ENCODE results near the gene ACSS3. TPM values are rescaled to one million over a fixed set of nuclear protein-coding genes. Genes with fewer than 3 reads are reported as not detected.
"Not testable (repeated sequence)": the region's sequence is repeated elsewhere in the genome, so short reads cannot be mapped to it uniquely, and the experiment has no call there.

Gene ACSS3
- total and polyA plus RNA-seq, 4 experiments from 2014 or later: not detected

DNA sequence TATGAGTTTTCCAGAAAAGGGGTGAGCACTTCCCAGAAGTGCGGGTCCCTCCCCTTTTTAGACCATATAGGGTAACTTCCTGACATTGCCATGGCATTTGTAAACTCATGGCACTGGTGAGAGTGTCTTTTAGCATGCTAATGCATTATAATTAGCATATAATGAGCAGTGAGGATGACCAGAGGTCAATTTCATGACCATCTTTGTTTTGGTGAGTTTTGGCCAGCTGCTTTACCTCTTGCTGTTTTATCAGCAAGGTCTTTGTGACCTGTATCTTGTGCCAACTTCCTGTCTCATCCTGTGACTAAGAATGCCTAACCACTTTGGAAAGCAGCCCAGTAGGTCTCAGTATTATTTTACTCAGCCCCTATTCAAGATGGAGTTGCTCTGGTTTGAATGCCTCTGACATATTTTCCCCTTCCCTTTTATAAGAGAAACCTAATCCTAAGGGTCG is 131.9 kb downstream of the ACSS3 start:
- H3K4me3 Mint-ChIP-seq; H3K4me3 ChIP-seq (ENCODE audit: low read length in 2 of 2); CTCF ChIA-PET (ENCODE audit: partially characterized antibody); H3K9me3 ChIP-seq (ENCODE audit: control insufficient read depth in 1 of 2, low read length in 2 of 2); H3K36me3 ChIP-seq (ENCODE audit: insufficient read depth, low read length); H3K27me3 Mint-ChIP-seq; H3K27ac ChIP-seq (ENCODE audit: low read depth, low read length); DNase-seq; H3K27me3 ChIP-seq (ENCODE audit: insufficient read depth, low read length); H3K27ac Mint-ChIP-seq; H3K4me1 Mint-ChIP-seq; intact Hi-C loops (cut with micrococcal nuclease); H3K4me1 ChIP-seq (ENCODE audit: insufficient read depth, low read length); POLR2A ChIA-PET (ENCODE audit: partially characterized antibody); H3K36me3 Mint-ChIP-seq: not testable (repeated sequence)
- H3K9me3 Mint-ChIP-seq: peaks cover 2 to 12% (median 3%) of the 10 kb centered on the region in 8 donors

DNA sequence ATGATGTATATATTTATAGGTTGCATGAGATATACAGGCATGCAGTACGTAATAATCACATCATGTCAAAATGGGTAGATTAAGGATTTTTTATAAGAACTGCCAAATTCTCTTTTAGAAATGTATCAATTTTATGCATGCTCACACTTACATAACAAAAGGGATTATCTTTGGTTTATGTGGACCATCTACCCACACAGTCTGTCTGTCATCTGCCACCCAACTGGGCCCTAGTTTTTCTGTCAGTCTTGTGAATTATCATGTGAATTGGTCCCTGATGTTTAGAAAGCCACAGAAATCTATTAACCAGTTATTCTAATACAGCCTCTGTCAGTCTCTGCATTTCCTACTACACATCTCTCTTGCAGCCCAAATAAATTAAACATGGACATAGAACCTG is 133.4 kb downstream of the ACSS3 start:
- intact Hi-C loops (cut with micrococcal nuclease): no loop called here
- H3K4me3 ChIP-seq (ENCODE audit: low read length in 2 of 2): no peak overlapping the region
- H3K9me3 ChIP-seq (ENCODE audit: control insufficient read depth in 1 of 2, low read length in 2 of 2): no peaks in the 10 kb centered on the region
- H3K4me3 Mint-ChIP-seq: no peak overlapping the region
- H3K27me3 Mint-ChIP-seq: no peaks in the 10 kb centered on the region
- DNase-seq: no peak
- H3K36me3 ChIP-seq (ENCODE audit: insufficient read depth, low read length): no peaks in the 10 kb centered on the region
- H3K36me3 Mint-ChIP-seq: no peaks in the 10 kb centered on the region
- ChIA-PET CTCF (ENCODE audit: partially characterized antibody) (no interaction called here), POLR2A (ENCODE audit: partially characterized antibody) (no interaction called here)
- H3K27ac ChIP-seq (ENCODE audit: low read depth, low read length): no peak overlapping the region
- H3K4me1 ChIP-seq (ENCODE audit: insufficient read depth, low read length): no peaks in the 10 kb centered on the region
- no peaks in the 10 kb centered on the region for H3K4me1 Mint-ChIP-seq
- H3K27me3 ChIP-seq (ENCODE audit: insufficient read depth, low read length): no peaks in the 10 kb centered on the region
- peaks cover 0 to 13% (median 5%) of the 10 kb centered on the region in 8 donors for H3K9me3 Mint-ChIP-seq
- H3K27ac Mint-ChIP-seq: no peak overlapping the region

DNA sequence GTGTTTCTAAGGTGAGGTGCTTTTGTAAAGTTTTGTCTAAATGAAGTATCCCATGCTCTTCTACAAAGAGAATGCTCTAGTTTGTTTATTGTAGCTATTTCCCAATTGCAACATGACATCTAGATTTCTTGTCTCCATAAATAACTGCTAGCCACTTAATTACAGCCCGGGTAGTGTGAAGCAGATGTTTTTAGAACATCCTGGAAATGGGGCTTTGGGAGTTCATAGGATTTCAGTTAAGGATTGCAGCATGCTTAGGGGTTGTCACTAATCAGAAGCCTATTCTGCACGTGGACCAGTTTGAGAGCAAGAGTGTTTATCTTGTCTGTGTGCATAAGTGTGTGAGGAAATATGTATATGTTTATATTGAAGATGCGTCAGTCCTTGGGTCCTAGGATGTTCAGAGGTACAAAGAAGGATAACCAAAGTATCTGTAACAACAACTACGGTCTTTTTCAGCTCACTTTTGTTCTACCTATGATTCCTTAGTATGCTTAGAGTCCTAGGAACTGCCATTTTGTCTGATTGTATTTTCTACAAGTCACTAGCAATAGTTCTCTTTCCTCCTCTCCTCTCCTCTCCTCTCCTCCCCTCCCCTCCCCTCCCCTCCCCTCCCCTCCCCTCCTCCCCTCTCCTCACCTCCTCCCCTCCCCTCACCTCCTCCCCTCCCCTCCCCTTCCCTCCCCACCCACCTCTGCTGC is 135.3 kb downstream of the ACSS3 start:
- no peak for DNase-seq
- intact Hi-C loops (cut with micrococcal nuclease): no loop called here
- Mint-ChIP-seq H3K27me3 (no peaks in the 10 kb centered on the region), H3K9me3 (peaks cover 0 to 13% (median 4%) of the 10 kb centered on the region in 8 donors), H3K27ac (no peak overlapping the region), H3K4me1 (no peaks in the 10 kb centered on the region), H3K36me3 (no peaks in the 10 kb centered on the region), H3K4me3 (no peak overlapping the region)
- no peak overlapping the region for H3K4me3 ChIP-seq (ENCODE audit: low read length in 2 of 2)
- H3K36me3 ChIP-seq (ENCODE audit: insufficient read depth, low read length): no peaks in the 10 kb centered on the region
- ChIA-PET CTCF (ENCODE audit: partially characterized antibody) (no interaction called here), POLR2A (ENCODE audit: partially characterized antibody) (no interaction called here)
- H3K4me1 ChIP-seq (ENCODE audit: insufficient read depth, low read length): no peaks in the 10 kb centered on the region
- no peak overlapping the region for H3K27ac ChIP-seq (ENCODE audit: low read depth, low read length)
- H3K9me3 ChIP-seq (ENCODE audit: control insufficient read depth in 1 of 2, low read length in 2 of 2): no peaks in the 10 kb centered on the region
- no peaks in the 10 kb centered on the region for H3K27me3 ChIP-seq (ENCODE audit: insufficient read depth, low read length)

DNA sequence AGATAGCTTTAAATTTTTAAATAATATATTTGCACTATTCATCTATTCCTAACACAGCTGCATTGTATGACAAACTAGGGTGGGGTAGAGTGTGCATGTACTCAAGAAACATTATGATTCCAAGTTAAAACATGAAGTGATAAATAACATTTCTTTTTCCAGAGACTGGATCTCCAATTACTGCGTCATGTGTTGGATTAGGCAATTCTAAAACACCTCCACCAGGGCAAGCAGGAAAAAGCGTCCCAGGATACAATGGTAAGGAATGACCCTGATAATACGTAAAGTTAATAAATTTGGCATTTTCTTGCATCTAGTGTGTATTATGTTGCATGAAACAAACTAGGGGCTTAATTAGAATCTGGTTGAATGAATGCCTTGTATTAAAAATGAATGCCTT is 138.9 kb downstream of the ACSS3 start:
- H3K4me3 Mint-ChIP-seq: no peak overlapping the region
- H3K27ac Mint-ChIP-seq: no peak overlapping the region
- ChIA-PET POLR2A (ENCODE audit: partially characterized antibody) (no interaction called here), CTCF (ENCODE audit: partially characterized antibody) (no interaction called here)
- Histone ChIP-seq H3K4me1 (ENCODE audit: insufficient read depth, low read length) (no peaks in the 10 kb centered on the region), H3K4me3 (ENCODE audit: low read length in 2 of 2) (no peak overlapping the region), H3K27ac (ENCODE audit: low read depth, low read length) (no peak overlapping the region), H3K27me3 (ENCODE audit: insufficient read depth, low read length) (no peaks in the 10 kb centered on the region), H3K9me3 (ENCODE audit: control insufficient read depth in 1 of 2, low read length in 2 of 2) (no peaks in the 10 kb centered on the region), H3K36me3 (ENCODE audit: insufficient read depth, low read length) (no peaks in the 10 kb centered on the region)
- DNase-seq: no peak
- no peaks in the 10 kb centered on the region for H3K27me3 Mint-ChIP-seq
- H3K4me1 Mint-ChIP-seq: no peaks in the 10 kb centered on the region
- peaks cover 0 to 10% (median 4%) of the 10 kb centered on the region in 8 donors for H3K9me3 Mint-ChIP-seq
- H3K36me3 Mint-ChIP-seq: no peaks in the 10 kb centered on the region
- intact Hi-C loops (cut with micrococcal nuclease): no loop called here

DNA sequence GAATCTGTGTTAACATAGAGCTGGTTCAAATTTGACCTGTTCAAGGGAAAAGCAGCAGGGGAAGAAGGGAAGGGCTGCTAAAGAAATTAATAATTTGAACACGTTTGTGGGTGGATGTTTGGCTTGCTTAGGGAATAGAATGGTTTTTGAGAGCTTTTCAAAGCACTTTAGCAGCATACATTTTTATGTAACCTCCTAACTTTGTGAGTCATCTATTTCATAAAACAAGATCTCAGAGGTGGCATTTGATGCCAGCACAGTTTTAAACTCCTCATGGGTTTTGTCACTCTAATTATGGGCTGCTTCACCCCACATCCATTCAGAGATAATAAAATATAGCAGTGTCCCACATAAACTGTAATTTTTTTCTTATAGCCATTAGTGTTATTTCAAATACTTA is 143.8 kb downstream of the ACSS3 start:
- Histone ChIP-seq H3K27ac (ENCODE audit: low read depth, low read length) (no peak overlapping the region), H3K4me3 (ENCODE audit: low read length in 2 of 2) (no peak overlapping the region), H3K27me3 (ENCODE audit: insufficient read depth, low read length) (no peaks in the 10 kb centered on the region), H3K36me3 (ENCODE audit: insufficient read depth, low read length) (no peaks in the 10 kb centered on the region), H3K4me1 (ENCODE audit: insufficient read depth, low read length) (no peaks in the 10 kb centered on the region), H3K9me3 (ENCODE audit: control insufficient read depth in 1 of 2, low read length in 2 of 2) (no peaks in the 10 kb centered on the region)
- Mint-ChIP-seq H3K9me3 (peaks cover 0 to 11% (median 5%) of the 10 kb centered on the region in 8 donors), H3K27ac (no peak overlapping the region), H3K4me3 (no peak overlapping the region), H3K27me3 (no peaks in the 10 kb centered on the region), H3K4me1 (no peaks in the 10 kb centered on the region), H3K36me3 (no peaks in the 10 kb centered on the region)
- CTCF ChIA-PET (ENCODE audit: partially characterized antibody): no interaction called here
- no peak for DNase-seq
- intact Hi-C loops (cut with micrococcal nuclease): no loop called here
- POLR2A ChIA-PET (ENCODE audit: partially characterized antibody): no interaction called here

DNA sequence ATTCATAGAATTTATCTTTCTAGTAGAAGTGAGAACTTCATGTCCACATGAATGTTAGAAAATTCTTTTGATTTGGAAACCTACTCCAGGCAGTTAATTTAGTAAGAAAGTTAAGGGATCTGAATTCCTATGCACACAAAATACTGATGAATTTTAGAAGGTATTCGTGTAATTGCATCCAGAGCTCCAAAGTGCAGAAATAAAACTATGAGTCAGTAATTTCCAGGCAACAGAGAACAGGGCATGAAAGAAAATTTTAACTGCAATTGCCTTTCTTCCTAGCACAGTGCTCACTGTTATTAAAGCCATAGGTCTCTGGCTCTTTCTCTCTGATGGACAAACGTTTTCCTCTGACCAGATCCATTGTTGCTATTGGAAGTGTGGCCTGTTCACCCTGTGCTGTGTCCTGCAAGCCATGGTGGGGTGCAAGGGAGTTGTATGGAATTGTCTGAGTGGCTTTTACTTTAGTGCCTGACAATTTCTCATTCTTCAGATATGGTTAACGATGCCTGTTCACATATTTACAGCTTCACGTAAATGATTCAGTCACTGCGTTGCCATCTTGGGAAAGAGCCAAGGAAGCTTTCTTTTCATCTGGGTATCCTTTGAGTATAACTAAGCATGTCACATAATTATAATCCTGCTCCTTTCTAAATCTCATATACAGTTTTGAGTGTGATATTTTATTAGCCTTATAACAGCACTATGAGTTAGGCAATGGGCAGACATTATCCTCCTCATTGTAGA is 145.1 kb downstream of the ACSS3 start:
- no peaks in the 10 kb centered on the region for H3K9me3 ChIP-seq (ENCODE audit: control insufficient read depth in 1 of 2, low read length in 2 of 2)
- intact Hi-C loops (cut with micrococcal nuclease): no loop called here
- CTCF ChIA-PET (ENCODE audit: partially characterized antibody): no interaction called here
- Mint-ChIP-seq H3K9me3 (peaks cover 0 to 14% (median 5%) of the 10 kb centered on the region in 8 donors), H3K4me3 (no peak overlapping the region), H3K4me1 (no peaks in the 10 kb centered on the region), H3K27ac (no peak overlapping the region), H3K36me3 (no peaks in the 10 kb centered on the region), H3K27me3 (no peaks in the 10 kb centered on the region)
- H3K27ac ChIP-seq (ENCODE audit: low read depth, low read length): no peak overlapping the region
- no peaks in the 10 kb centered on the region for H3K27me3 ChIP-seq (ENCODE audit: insufficient read depth, low read length)
- POLR2A ChIA-PET (ENCODE audit: partially characterized antibody): no interaction called here
- no peaks in the 10 kb centered on the region for H3K4me1 ChIP-seq (ENCODE audit: insufficient read depth, low read length)
- no peak for DNase-seq
- no peaks in the 10 kb centered on the region for H3K36me3 ChIP-seq (ENCODE audit: insufficient read depth, low read length)
- no peak overlapping the region for H3K4me3 ChIP-seq (ENCODE audit: low read length in 2 of 2)

DNA sequence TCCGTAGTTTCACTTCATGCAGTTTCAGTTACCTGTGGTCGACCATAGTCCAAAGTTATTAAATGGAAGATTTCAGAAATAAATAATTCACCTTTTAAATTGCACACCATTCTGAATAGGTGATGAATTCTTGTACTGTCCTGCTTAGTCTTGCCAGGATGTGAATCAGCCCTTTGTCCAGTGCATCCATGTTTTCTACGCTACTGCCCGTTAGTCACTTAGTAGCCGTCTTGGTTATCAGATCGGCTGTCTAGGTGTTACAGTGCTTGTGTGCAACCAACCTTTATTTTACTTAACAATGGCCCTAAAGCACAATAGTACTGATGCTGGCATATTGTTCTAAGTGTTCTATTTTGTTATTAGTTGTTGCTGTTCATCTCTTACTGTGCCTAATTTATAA is 146.7 kb downstream of the ACSS3 start:
- Histone ChIP-seq H3K36me3 (ENCODE audit: insufficient read depth, low read length) (no peaks in the 10 kb centered on the region), H3K27ac (ENCODE audit: low read depth, low read length) (no peak overlapping the region), H3K4me3 (ENCODE audit: low read length in 2 of 2) (no peak overlapping the region), H3K9me3 (ENCODE audit: control insufficient read depth in 1 of 2, low read length in 2 of 2) (no peaks in the 10 kb centered on the region), H3K4me1 (ENCODE audit: insufficient read depth, low read length) (no peaks in the 10 kb centered on the region), H3K27me3 (ENCODE audit: insufficient read depth, low read length) (no peaks in the 10 kb centered on the region)
- Mint-ChIP-seq H3K4me3 (no peak overlapping the region), H3K36me3 (no peaks in the 10 kb centered on the region), H3K4me1 (no peaks in the 10 kb centered on the region), H3K27ac (no peak overlapping the region), H3K27me3 (no peaks in the 10 kb centered on the region), H3K9me3 (peaks cover 0 to 14% (median 5%) of the 10 kb centered on the region in 8 donors)
- intact Hi-C loops (cut with micrococcal nuclease): no loop called here
- CTCF ChIA-PET (ENCODE audit: partially characterized antibody): no interaction called here
- no peak for DNase-seq
- POLR2A ChIA-PET (ENCODE audit: partially characterized antibody): no interaction called here
